ENCODE results near the gene ZNF180.
"Not testable (repeated sequence)": the region's sequence is repeated elsewhere in the genome, so short reads cannot be mapped to it uniquely, and the experiment has no call there.

ZNF180 gene

DNA sequence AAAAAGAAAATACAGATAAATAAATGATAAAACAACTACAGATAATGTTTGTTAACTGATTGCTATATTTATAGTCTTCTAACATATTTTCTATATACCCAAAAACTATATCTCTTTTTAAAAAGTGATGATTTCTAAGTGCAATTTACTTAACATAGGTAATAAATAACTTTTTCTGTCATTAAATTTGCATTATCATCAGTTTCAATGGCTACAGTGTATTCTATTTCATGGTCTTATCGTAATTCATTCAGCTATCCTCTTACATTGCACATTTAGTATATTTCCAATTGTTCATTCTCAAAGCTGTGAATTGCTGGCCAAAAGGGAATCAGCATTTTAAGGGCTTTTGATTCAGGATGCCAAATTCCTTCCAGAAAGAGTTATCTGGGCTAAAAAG lies 3.6 kb downstream of the ZNF180 start:
- DNase-seq: no peak

- DNase-seq: peak; percentile 1
Measured at GRCh38 chr19:44476559-44477408, 23.5 kb downstream of the ZNF180 start.

- DNase-seq: not testable (repeated sequence)
Measured at GRCh38 chr19:44468730-44469129, 31.6 kb downstream of the ZNF180 start.

- DNase-seq: not testable (repeated sequence)
Measured at GRCh38 chr19:44462600-44463286, 37.6 kb downstream of the ZNF180 start.

DNA sequence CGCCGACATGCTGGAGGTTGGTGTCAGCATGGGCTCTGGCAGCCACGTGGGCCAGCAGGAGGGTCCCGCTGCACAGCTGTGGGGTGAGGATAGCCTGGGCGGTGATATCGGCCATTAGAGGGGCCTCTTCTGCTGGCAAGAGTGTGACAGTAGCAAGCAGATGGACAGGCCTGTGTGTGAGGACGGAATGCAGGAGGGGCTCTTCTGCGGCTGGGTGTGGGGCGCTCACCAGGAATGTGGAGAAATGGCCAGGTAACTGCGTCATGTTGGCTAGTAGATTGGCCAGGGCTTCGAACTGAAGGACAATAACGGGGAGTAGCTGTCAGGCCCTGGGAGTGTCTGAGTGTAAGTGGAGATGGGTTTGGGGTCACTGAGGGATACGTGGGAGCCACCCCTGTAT lies 44.3 kb downstream of the ZNF180 start:
- not testable (repeated sequence) for DNase-seq

DNA sequence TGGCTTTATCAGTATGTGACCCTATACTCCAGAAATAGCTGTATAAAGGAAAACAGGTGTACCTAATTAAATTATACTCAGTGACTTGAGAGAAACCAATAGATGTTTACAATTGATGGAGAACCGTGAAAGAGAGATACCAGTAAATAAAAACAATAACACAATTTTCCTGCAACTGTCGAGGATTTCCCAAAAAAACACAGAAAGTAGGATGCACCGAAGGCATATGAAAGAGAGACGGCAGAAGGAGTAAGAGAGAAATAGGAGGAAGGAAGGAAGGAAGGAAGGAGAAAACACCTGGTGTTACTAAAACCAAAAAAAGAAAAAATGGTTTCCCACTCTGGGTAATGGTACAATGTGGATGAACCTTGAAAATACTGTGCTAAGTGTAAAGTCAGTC lies 45.2 kb downstream of the ZNF180 start:
- DNase-seq: no peak

DNA sequence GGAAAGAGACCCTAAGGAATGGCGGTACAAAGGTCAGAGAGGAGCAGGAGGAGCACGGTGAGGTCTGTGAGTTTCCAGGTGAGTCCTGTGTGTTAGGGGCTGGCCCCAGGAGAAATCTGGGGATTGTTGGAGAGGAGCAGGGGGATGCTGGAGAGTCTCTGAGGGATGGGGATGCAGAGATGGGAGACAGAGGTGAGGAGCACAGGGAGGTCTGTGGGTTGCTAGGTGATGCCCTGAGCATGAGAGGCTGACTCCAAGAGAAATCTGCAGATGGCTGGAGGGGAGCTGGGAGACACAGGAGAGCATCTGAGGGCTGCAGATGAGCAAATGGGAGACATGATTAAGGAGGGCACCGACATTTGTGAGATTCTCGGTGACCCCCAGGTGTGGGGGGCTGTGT lies 48.0 kb downstream of the ZNF180 start:
- DNase-seq: no peak

DNA sequence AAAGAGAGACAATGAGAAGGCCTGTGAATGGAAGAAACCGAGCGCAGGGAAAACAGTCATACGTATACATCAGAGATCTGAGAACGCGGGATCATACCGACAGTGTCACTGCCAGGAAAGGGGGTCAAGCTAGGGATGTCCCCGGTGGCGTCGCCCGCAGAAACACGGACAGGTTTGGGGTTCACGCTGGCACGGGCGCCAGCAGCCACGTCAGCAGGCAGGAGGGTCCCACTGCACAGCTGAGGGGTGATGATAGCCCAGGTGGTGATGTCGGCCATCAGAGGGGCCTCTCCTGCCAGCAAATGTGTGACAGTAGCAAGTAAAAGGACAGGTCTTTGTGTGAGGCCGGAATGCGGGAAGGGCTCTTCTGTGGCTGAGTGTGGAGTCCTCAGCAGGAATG lies 48.6 kb downstream of the ZNF180 start:
- DNase-seq: no peak

DNA sequence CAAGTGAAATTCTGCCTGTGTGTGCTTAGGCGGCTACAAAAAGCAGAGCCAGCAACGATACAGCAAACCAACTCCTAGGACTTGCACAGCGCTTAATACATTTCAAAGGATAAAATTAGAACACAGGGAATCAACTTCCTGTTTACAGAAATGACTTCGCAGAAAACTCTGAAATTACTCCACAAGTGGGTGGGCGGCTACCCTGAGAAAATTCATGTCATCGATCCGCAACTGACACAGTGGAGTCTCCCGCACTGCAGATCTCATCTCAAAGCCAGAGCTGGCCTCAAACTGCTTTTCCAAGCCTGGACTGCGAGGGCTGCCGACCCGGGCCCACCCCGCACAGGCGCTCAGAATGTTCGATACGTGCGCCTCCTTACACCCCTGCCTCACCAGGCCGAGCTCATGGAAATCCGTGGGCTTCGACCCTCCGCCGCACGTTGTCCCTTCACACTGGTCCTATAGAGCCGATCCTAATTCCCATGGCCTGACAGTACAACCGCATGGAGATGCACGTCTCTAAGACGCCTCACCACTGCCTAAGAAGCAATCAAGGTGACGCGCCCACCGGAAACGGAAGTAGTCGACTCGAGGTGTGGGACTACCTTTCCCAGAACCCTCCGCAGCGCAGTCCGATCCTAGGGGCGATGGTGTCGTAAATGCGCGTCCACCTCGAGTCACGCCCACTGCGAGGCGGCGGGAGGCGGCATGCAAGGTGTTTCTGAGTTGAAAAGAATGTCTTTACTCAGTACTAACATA lies 52.2 kb downstream of the ZNF180 start, which contains the start of gene ZNF229:
ZNF229 (minus strand) TSS at position 557 of the 759 bp plus-strand sequence. CDS start 5,625 bp downstream, outside the sequence.
- peak; percentile 84 for DNase-seq

GRCh38 chr19:44438441-44438840 lies 61.9 kb downstream of the ZNF180 start:
- no peak for DNase-seq

DNA sequence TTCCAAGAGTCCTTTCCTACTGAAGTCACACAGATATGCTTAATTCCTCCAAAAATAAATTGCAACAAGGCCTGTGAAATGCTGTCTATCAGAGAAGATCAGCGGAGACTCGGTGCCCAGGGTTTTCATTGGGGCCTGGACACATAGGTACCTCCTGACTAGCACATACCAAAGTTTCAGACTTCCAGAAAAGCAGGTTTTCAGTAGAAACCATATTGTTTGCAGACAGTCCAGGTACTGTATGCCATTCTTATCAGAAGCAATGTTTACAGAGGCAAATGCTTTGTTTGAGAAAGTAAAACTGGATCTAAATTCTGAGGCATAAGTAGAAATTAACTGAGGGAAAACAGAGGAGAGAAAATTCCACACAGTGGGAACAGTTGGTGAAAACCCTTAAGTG lies 64.9 kb downstream of the ZNF180 start:
- DNase-seq: no peak

GRCh38 chr19:44430956-44431355 lies 69.4 kb downstream of the ZNF180 start:
- no peak for DNase-seq

Data from kidney glomerular epithelial cell (primary cell).